Fibroblast of villous mesenchyme (primary cell): ENCODE results near the gene ZBED1. TPM values are rescaled to one million over a fixed set of nuclear protein-coding genes. Genes with fewer than 3 reads are reported as not detected.
"Not testable (repeated sequence)": the region's sequence is repeated elsewhere in the genome, so short reads cannot be mapped to it uniquely, and the experiment has no call there.

Experiments
- DNase-seq: peaks from one replicate; pipeline ENCODE4 v3.0.0-alpha.2; 2010; ENCODE audit warnings: low read depth
- H3K4me3 ChIP-seq: 2 replicates; pipeline ENCODE4 v1.5.1; 2011; ENCODE audit warnings: low read depth, mild to moderate bottlenecking, low read length
- total RNA-seq: library from RNA; depleted of rRNA; stranded (reverse); fragments of >200 nt; gene quantifications from 2 replicates; pipeline ENCODE4 v1.2.3, GENCODE V29; 2012
- TF ChIP-seq, protein P1 (sequence below): IDR thresholded peaks from 2 replicates; pipeline ENCODE4 v1.5.1; 2012; ENCODE audit warnings: low read depth, mild to moderate bottlenecking, low read length; ENCODE audit not compliant: insufficient read depth

ZBED1 gene
- total RNA-seq, 1 donor = 32.4 TPM

DNA sequence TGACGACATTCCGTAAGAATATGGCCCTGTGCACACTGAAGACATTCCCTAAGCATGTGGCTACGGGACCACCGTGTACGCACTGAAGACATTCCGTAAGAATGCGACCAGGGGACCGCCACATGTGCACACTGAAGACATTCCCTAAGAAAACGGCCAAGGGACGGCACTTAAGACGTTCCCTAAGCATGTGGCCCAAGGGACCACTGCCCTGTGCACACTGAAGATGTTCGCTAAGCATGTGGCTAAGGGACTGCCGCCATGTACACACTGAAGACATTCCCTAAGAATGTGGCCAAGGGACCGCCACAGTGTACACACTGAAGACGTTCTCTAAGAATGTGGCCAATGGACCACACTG lies 21.4 kb downstream of the ZBED1 start:
- no peak for DNase-seq
- TF ChIP-seq, protein P1, sequence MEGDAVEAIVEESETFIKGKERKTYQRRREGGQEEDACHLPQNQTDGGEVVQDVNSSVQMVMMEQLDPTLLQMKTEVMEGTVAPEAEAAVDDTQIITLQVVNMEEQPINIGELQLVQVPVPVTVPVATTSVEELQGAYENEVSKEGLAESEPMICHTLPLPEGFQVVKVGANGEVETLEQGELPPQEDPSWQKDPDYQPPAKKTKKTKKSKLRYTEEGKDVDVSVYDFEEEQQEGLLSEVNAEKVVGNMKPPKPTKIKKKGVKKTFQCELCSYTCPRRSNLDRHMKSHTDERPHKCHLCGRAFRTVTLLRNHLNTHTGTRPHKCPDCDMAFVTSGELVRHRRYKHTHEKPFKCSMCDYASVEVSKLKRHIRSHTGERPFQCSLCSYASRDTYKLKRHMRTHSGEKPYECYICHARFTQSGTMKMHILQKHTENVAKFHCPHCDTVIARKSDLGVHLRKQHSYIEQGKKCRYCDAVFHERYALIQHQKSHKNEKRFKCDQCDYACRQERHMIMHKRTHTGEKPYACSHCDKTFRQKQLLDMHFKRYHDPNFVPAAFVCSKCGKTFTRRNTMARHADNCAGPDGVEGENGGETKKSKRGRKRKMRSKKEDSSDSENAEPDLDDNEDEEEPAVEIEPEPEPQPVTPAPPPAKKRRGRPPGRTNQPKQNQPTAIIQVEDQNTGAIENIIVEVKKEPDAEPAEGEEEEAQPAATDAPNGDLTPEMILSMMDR = no peak
- H3K4me3 ChIP-seq = no peak overlapping the region

DNA sequence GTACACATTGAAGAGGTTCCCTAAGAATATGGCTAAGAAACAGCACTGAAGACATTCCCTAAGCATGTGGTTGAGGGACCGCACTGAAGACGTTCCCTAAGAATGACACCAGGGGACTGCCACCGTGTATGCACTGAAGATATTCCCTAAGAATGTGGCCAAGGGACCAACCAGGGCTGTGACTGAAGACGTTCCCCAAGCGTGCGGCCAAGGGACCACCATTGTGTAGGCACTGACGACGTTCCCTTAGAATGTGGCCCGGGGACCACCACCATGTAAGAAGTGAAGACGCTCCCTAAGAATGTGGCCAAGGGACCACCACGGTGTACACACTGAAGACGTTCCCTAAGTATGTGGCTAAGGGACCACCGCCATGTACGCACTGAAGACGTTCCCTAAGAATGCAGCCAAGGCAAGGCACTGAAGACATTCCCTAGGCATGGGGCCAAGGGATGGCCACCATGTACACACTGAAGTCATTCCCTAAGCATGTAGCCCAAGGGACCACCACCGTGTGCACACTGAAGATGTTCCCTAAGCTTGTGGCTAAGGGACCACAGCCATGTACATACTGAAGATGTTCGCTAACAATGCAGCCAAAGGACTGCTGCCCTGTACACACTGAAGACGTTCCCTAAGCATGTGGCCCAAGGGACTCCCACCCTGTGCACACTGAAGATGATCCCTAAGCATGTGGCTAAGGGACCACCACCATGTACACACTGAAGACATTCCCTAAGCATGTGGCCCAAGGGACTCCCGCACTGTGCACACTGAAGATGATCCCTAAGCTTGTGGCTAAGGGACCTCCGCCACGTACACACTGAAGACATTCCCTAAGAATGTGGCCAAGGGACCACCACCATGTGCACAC lies 22.0 kb downstream of the ZBED1 start:
- H3K4me3 ChIP-seq = no peak overlapping the region
- TF ChIP-seq, protein P1 = no peak
- no peak for DNase-seq

DNA sequence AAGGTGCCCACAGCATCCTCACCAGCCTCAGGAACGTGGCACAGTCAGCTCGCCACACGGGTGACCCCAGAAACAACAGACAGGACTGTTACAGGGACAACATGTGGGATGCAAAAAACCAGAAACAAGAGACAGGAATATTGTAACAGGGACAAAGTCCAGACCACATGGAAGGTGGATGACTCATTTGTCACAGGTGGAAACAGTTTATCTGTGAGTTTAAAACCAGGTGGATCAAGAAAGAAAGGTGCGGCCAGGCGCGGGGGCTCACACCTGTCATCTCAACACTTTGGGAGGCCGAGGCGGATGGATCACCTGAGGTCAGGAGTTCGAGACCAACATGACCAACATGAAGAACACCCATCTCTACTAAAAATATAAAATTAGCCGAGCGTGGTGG lies 23.5 kb downstream of the ZBED1 start:
- DNase-seq, H3K4me3 ChIP-seq: not testable (repeated sequence)

DNA sequence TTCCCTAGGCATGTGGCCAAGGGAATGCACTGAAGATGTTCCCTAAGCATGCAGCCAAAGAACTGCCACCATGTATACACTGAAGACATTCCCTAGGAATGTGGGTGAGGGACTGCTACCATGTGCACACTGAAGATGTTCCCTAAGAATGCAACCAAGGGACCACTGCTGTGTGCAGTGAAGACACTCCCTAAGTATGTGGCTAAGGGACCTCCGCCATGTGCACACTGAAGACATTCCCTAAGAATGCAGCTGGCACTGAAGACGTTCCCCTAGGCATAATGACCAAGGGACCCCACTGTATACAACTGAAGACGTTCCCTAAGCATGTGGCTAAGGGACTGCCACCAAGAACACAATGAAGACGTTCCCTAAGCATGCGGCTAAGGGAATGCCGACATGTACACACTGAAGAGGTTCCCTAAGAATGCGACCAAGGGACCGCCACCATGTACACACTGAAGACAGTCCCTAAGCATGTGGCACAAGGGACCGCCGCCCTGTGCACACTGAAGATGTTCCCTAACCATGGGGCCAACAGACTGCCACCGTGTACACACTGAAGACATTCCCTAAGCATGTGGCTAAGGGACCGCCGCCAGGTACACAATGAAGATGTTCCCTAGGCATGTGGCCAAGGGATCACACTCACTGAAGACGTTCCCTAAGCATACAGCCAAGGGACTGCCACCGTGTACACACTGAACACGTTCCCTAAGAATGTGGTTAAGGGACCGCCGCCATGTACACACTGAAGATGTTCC lies 25.6 kb downstream of the ZBED1 start:
- TF ChIP-seq, protein P1 = no peak
- DNase-seq = no peak
- no peak overlapping the region for H3K4me3 ChIP-seq

DNA sequence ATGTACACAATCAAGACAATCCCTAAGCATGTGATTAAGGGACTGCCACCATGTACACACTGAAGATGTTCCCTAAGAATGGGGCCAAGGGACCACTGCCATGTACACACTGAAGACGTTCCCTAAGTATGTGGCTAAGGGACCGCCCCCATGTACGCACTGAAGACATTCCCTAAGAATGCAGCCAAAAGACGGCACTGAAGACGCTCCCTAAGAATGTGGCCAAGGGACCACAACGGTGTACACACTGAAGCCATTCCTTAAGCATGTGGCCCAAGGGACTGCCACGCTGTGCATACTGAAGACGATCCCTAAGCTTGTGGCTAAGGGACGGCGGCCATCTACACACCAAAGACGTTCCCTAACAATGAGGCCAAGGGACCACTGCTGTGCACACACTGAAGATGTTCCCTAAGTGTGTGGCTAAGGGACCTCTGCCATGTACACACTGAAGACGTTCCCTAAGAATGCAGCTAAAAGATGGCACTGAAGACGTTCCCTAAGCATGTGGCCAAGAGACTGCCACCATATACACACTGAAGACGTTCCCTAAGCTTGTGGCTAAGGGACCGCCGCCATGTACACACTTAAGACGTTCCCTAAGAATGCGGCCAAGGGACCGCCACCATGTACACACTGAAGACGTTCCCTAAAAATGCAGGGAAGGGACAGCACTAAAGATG lies 26.4 kb downstream of the ZBED1 start:
- H3K4me3 ChIP-seq = no peak overlapping the region
- no peak for DNase-seq
- TF ChIP-seq, protein P1 = no peak

DNA sequence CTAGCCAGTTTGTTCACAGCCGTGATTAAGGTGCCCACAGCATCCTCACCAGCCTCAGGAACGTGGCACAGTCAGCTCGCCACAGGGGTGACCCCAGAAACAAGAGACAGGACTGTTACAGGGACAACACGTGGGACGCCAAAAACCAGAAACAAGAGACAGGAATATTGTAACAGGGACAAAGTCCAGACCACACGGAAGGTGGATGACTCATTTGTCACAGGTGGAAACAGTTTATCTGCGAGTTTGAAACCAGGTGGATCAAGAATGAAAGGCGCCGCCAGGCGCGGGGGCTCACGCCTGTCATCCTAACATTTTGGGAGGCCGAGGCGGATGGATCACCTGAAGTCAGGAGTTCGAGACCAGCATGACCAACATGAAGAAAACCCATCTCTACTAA lies 27.7 kb downstream of the ZBED1 start:
- not testable (repeated sequence) for H3K4me3 ChIP-seq, DNase-seq

DNA sequence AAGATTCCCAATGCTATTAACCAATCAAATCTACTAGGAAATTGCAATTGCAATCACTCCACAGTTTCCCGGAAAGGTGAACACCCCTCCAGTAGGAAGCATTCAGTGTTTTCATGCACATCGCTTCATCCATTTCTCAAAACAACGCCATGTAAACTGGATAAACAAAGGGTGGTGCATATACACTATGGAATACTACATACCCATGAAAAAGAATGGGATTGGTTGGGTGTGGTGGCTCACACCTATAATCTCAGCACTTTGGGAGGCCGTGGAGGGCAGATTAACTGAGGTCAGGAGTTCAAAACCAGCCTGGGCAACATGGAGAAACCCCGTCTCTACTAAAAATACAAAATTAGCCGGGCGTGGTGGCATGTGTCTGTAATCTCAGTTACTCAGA lies 29.1 kb downstream of the ZBED1 start:
- DNase-seq = no peak
- no peak overlapping the region for H3K4me3 ChIP-seq
- TF ChIP-seq, protein P1 = no peak

DNA sequence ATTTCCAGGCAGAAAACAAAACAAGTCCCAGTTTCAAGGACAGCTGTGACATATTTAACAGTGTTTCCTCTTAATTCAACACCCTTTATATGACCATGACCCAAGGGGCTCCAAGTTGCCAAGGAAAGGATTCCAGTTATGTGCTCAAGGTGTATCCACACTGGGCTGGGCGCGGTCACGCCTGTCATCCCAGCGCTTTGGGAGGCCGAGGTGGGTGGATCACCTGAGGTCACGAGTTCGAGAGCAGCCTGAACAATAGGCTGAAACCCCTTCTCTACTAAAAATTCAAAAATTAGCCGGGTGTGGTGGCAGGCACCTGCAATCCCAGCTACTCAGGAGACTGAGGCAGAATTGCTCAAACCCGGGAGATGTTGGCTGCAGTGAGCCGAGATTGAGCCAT lies 29.6 kb downstream of the ZBED1 start:
- DNase-seq = not testable (repeated sequence)

DNA sequence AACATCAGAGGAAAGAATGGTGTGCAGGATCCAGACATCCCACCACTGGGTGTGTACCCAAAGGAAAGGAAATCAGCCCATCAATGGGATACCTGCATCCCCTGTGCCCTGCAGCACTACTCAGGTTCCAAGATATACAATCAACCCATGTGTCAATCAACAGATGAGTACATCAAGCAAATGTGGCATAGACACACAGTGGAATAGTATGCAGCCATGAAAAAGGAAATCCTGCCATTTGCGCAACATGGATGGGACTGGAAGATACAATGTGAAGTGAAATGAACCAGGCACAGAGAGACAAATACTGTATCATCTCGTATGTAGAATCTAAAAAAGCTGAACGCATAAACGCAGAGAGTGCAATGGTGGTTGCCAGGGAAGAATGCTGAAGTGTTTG lies 30.9 kb downstream of the ZBED1 start:
- not testable (repeated sequence) for DNase-seq, H3K4me3 ChIP-seq

More for the DNA sequence above, 29.6 kb downstream of the ZBED1 start:
- not testable (repeated sequence) for H3K4me3 ChIP-seq
